ENCODE measurements around the gene MAN1C1.

GRCh38 chr1:25675729-25676476 is 59.3 kb downstream of the MAN1C1 start:
- TF ChIP-seq, protein P1, sequence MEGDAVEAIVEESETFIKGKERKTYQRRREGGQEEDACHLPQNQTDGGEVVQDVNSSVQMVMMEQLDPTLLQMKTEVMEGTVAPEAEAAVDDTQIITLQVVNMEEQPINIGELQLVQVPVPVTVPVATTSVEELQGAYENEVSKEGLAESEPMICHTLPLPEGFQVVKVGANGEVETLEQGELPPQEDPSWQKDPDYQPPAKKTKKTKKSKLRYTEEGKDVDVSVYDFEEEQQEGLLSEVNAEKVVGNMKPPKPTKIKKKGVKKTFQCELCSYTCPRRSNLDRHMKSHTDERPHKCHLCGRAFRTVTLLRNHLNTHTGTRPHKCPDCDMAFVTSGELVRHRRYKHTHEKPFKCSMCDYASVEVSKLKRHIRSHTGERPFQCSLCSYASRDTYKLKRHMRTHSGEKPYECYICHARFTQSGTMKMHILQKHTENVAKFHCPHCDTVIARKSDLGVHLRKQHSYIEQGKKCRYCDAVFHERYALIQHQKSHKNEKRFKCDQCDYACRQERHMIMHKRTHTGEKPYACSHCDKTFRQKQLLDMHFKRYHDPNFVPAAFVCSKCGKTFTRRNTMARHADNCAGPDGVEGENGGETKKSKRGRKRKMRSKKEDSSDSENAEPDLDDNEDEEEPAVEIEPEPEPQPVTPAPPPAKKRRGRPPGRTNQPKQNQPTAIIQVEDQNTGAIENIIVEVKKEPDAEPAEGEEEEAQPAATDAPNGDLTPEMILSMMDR (IDR thresholded peaks at IDR 0.05), result no peak
- no peak for TF ChIP-seq POLR2A (IDR thresholded peaks at IDR 0.05)
- no peak for TF ChIP-seq POLR2AphosphoS5 (IDR thresholded peaks at IDR 0.05)

Data from sigmoid colon (tissue), 4 donors.